GM10266 (cell line): ENCODE results near the gene TNXB.

ENCODE experiments used
- DNase-seq: peaks from one replicate; pipeline ENCODE4 v3.0.0; 2012; ENCODE audit errors: extremely low spot score
- CTCF ChIP-seq: IDR thresholded peaks from 2 replicates; pipeline ENCODE4 v1.5.1; 2012; ENCODE audit warnings: mild to moderate bottlenecking, low read depth; ENCODE audit not compliant: control insufficient read depth, insufficient read depth; ENCODE audit errors: missing control alignments

The TNXB gene

DNA sequence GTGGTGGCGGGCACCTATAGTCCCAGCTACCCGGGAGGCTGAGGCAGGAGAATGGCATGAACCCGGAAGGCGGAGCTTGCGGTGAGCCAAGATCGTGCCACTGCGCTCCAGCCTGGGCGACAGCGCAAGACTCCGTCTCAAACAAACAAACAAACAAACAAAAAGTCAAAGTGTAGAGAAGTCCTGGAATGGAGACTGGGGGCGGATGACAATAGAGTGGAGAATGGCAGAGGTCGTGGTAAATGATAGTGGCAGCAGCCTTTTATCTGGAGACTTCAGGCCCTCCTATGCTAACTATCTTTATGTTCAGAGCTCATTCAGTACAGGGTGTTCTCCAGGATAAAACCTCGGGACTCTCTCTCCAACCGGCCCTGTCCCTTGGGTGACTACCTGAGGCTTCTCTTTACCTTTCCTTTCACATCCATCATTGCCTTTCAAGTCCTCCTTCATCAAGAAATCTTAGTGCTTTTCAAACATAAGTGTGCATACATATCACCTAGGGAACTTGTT lies 22.4 kb upstream of the TNXB start:
- DNase-seq: no peak
- TF ChIP-seq CTCF: no peak

- no peak for DNase-seq
Measured at GRCh38 chr6:32129297-32130088, 20.4 kb upstream of the TNXB start.

GRCh38 chr6:32128751-32129296 lies 19.7 kb upstream of the TNXB start:
- no peak for DNase-seq
- TF ChIP-seq CTCF: no peak

More at GRCh38 chr6:32129297-32130088, 20.4 kb upstream of the TNXB start:
- TF ChIP-seq CTCF: no peak

GRCh38 chr6:32127717-32128592 lies 18.8 kb upstream of the TNXB start, which contains the start of gene ATF6B:
TSS of gene ATF6B (minus strand) at chr6:32128246. CDS start at chr6:32128207, 39 bp downstream.
- DNase-seq: peak; percentile 98
- TF ChIP-seq CTCF: no peak

DNA sequence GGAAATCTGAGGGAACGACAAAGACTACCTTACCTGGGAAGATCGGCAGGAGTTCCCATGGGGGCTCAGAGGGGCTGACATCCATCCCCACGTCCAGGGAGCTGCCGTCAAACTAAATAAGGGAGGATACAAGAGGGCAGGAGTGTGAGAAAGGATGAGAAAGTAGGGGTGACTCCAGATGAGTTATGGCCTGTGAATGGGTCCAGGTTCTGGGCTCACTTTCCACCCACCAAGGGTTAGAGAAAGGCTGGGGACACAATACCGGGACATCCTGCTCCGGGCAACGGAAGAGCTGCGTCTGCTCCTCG lies 18.2 kb upstream of the TNXB start:
- no peak for DNase-seq
- no peak for TF ChIP-seq CTCF

DNA sequence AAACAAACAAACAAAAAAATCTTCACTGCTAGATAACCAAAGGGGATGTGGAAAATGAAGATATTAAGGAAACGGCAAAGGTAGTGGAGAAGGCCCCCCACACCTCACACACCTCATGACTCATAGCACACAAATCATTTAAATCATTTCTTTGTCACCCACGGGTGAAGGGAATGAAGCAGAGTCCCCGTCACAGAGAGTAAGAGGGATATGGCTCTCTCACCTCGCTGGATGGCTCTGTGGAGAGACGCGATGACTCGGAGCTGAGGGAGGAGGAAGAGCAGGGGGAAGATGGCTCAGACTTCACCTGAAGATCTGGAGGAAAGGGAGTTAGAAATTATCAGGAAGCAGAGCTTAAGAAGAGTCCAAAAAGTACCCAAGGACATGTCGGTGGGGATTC lies 17.7 kb upstream of the TNXB start:
- DNase-seq: no peak
- TF ChIP-seq CTCF: no peak
